ENCODE measurements around the gene SENP8.
"Not testable (repeated sequence)": the region's sequence is repeated elsewhere in the genome, so short reads cannot be mapped to it uniquely, and the experiment has no call there.

Gene SENP8

GRCh38 chr15:72092006-72092405, 26.2 kb upstream of the SENP8 start:
- TF ChIP-seq POLR2A (IDR thresholded peaks at IDR 0.05; ENCODE audit: low read depth, low read length) (no peak), POLR2AphosphoS5 (IDR thresholded peaks at IDR 0.05; ENCODE audit: low read depth, low read length) (no peak), TAF1 (IDR thresholded peaks at IDR 0.05; ENCODE audit: borderline replicate concordance, low read depth, low read length) (no peak)
- no peak for DNase-seq (ENCODE audit: insufficient read length)
- FAIRE-seq = no peak

- FAIRE-seq = no peak
- no peak for TF ChIP-seq POLR2AphosphoS5 (IDR thresholded peaks at IDR 0.05; ENCODE audit: low read depth, low read length)
- no peak for TF ChIP-seq POLR2A (IDR thresholded peaks at IDR 0.05; ENCODE audit: low read depth, low read length)
- DNase-seq (ENCODE audit: insufficient read length) = no peak
Measured at GRCh38 chr15:72092691-72093090, 25.5 kb upstream of the SENP8 start.

GRCh38 chr15:72096796-72097195, 21.4 kb upstream of the SENP8 start:
- TF ChIP-seq POLR2A (IDR thresholded peaks at IDR 0.05; ENCODE audit: low read depth, low read length) = no peak
- no peak for TF ChIP-seq TAF1 (IDR thresholded peaks at IDR 0.05; ENCODE audit: borderline replicate concordance, low read depth, low read length)
- TF ChIP-seq POLR2AphosphoS5 (IDR thresholded peaks at IDR 0.05; ENCODE audit: low read depth, low read length) = no peak
- DNase-seq (ENCODE audit: insufficient read length) = no peak
- no peak for FAIRE-seq

- no peak for DNase-seq (ENCODE audit: insufficient read length)
- no peak for TF ChIP-seq POLR2A (IDR thresholded peaks at IDR 0.05; ENCODE audit: low read depth, low read length)
- TF ChIP-seq POLR2AphosphoS5 (IDR thresholded peaks at IDR 0.05; ENCODE audit: low read depth, low read length) = no peak
- TF ChIP-seq TAF1 (IDR thresholded peaks at IDR 0.05; ENCODE audit: borderline replicate concordance, low read depth, low read length) = no peak
- no peak for FAIRE-seq
Measured at GRCh38 chr15:72098040-72098439, 20.2 kb upstream of the SENP8 start.

- FAIRE-seq (no peak), DNase-seq (ENCODE audit: insufficient read length) (no peak)
- TF ChIP-seq POLR2A (IDR thresholded peaks at IDR 0.05; ENCODE audit: low read depth, low read length) (no peak), POLR2AphosphoS5 (IDR thresholded peaks at IDR 0.05; ENCODE audit: low read depth, low read length) (no peak), TAF1 (IDR thresholded peaks at IDR 0.05; ENCODE audit: borderline replicate concordance, low read depth, low read length) (no peak)
Measured at GRCh38 chr15:72099155-72099554, 19.0 kb upstream of the SENP8 start.

GRCh38 chr15:72100551-72100950, 17.7 kb upstream of the SENP8 start:
- FAIRE-seq = not testable (repeated sequence)

GRCh38 chr15:72105111-72105510, 13.1 kb upstream of the SENP8 start:
- TF ChIP-seq POLR2A (IDR thresholded peaks at IDR 0.05; ENCODE audit: low read depth, low read length) = no peak
- TF ChIP-seq POLR2AphosphoS5 (IDR thresholded peaks at IDR 0.05; ENCODE audit: low read depth, low read length) = no peak
- no peak for TF ChIP-seq TAF1 (IDR thresholded peaks at IDR 0.05; ENCODE audit: borderline replicate concordance, low read depth, low read length)
- FAIRE-seq (no peak), DNase-seq (ENCODE audit: insufficient read length) (no peak)

More at GRCh38 chr15:72100551-72100950, 17.7 kb upstream of the SENP8 start:
- not testable (repeated sequence) for DNase-seq (ENCODE audit: insufficient read length)

GRCh38 chr15:72106068-72106467, 12.1 kb upstream of the SENP8 start:
- TF ChIP-seq POLR2A (IDR thresholded peaks at IDR 0.05; ENCODE audit: low read depth, low read length) (no peak), TAF1 (IDR thresholded peaks at IDR 0.05; ENCODE audit: borderline replicate concordance, low read depth, low read length) (no peak), POLR2AphosphoS5 (IDR thresholded peaks at IDR 0.05; ENCODE audit: low read depth, low read length) (no peak)
- FAIRE-seq (no peak), DNase-seq (ENCODE audit: insufficient read length) (no peak)

GRCh38 chr15:72110355-72110754, 7.8 kb upstream of the SENP8 start:
- no peak for TF ChIP-seq POLR2AphosphoS5 (IDR thresholded peaks at IDR 0.05; ENCODE audit: low read depth, low read length)
- no peak for TF ChIP-seq TAF1 (IDR thresholded peaks at IDR 0.05; ENCODE audit: borderline replicate concordance, low read depth, low read length)
- TF ChIP-seq POLR2A (IDR thresholded peaks at IDR 0.05; ENCODE audit: low read depth, low read length) = no peak
- FAIRE-seq (no peak), DNase-seq (ENCODE audit: insufficient read length) (no peak)

GRCh38 chr15:72112116-72112515, 6.1 kb upstream of the SENP8 start:
- FAIRE-seq (no peak), DNase-seq (ENCODE audit: insufficient read length) (no peak)
- no peak for TF ChIP-seq POLR2A (IDR thresholded peaks at IDR 0.05; ENCODE audit: low read depth, low read length)
- no peak for TF ChIP-seq POLR2AphosphoS5 (IDR thresholded peaks at IDR 0.05; ENCODE audit: low read depth, low read length)
- TF ChIP-seq TAF1 (IDR thresholded peaks at IDR 0.05; ENCODE audit: borderline replicate concordance, low read depth, low read length) = no peak

GRCh38 chr15:72112805-72113204, 5.4 kb upstream of the SENP8 start:
- TF ChIP-seq POLR2AphosphoS5 (IDR thresholded peaks at IDR 0.05; ENCODE audit: low read depth, low read length) (no peak), TAF1 (IDR thresholded peaks at IDR 0.05; ENCODE audit: borderline replicate concordance, low read depth, low read length) (no peak), POLR2A (IDR thresholded peaks at IDR 0.05; ENCODE audit: low read depth, low read length) (no peak)
- FAIRE-seq (no peak), DNase-seq (ENCODE audit: insufficient read length) (no peak)

GRCh38 chr15:72113347-72114031, 4.7 kb upstream of the SENP8 start:
- DNase-seq (ENCODE audit: insufficient read length) = no peak
- TF ChIP-seq TAF1 (IDR thresholded peaks at IDR 0.05; ENCODE audit: borderline replicate concordance, low read depth, low read length) = no peak
- no peak for TF ChIP-seq POLR2A (IDR thresholded peaks at IDR 0.05; ENCODE audit: low read depth, low read length)
- TF ChIP-seq POLR2AphosphoS5 (IDR thresholded peaks at IDR 0.05; ENCODE audit: low read depth, low read length) = no peak
- no peak for FAIRE-seq
